Gastrocnemius medialis (tissue), 4 donors: ENCODE results near the gene TRPV6. TPM values are rescaled to one million over a fixed set of nuclear protein-coding genes. Genes with fewer than 3 reads are reported as not detected.

Source experiments
- ATAC-seq, 2 donors: fragments of 150-250 bp; one replicate each; pipeline ENCODE4 v1.9.1; 2016
- DNase-seq, 2 donors: peaks; one replicate each; pipeline ENCODE4 v3.0.0-alpha.2; 2019
- H3K27ac ChIP-seq, 4 donors: fragments of 200-600 bp; sonication (generic); 1 replicate in 1 of 4; 2 replicates in 3 of 4; pipeline ENCODE4 v1.5.1; 2016 to 2018; ENCODE audit warnings: mild to moderate bottlenecking in 2 of 4, moderate library complexity in 1 of 4
- H3K27me3 ChIP-seq, 3 donors: fragments of 200-600 bp; sonication (generic) in 2 of 3; 1 replicate in 1 of 3; 2 replicates in 2 of 3; pipeline versions ENCODE4 v1.5.1 to v1.6.0; 2016 to 2019; ENCODE audit warnings: mild to moderate bottlenecking in 1 of 3, moderate library complexity in 1 of 3
- H3K36me3 ChIP-seq, 2 donors: fragments of 200-600 bp; sonication (generic) in 1 of 2; one replicate each; pipeline ENCODE4 v1.5.1; 2017 to 2018
- H3K4me1 ChIP-seq, 2 donors: fragments of 200-600 bp; sonication (generic) in 1 of 2; one replicate each; pipeline ENCODE4 v1.5.1; 2016 to 2017; ENCODE audit warnings: mild to moderate bottlenecking in 2 of 2
- H3K4me3 ChIP-seq, 4 donors: fragments of 200-600 bp; sonication (generic) in 3 of 4; 1 replicate in 1 of 4; 2 replicates in 3 of 4; pipeline ENCODE4 v1.5.1; 2016 to 2019; ENCODE audit warnings: mild to moderate bottlenecking in 2 of 4
- H3K9me3 ChIP-seq, 3 donors: fragments of 200-600 bp; sonication (generic) in 2 of 3; 1 replicate in 1 of 3; 2 replicates in 2 of 3; pipeline ENCODE4 v1.5.1; 2016 to 2019
- CTCF ChIP-seq, 5 experiments: fragments of 450-650 bp in 3 of 5; fragments of 200-600 bp in 2 of 5; sonication (generic) in 2 of 5; IDR thresholded peaks in 4 of 5; conservative IDR thresholded peaks in 1 of 5; 1 replicate in 4 of 5; 2 replicates in 1 of 5; pipeline ENCODE4 v1.5.1; 2016 to 2019; ENCODE audit warnings: antibody characterized with exemption in 5 of 5, mild to moderate bottlenecking in 3 of 5, moderate library complexity in 3 of 5
- POLR2A ChIP-seq, 2 donors: fragments of 450-650 bp; IDR thresholded peaks; one replicate each; pipeline ENCODE4 v1.6.1; 2017; ENCODE audit warnings: antibody characterized with exemption in 2 of 2, mild to moderate bottlenecking in 2 of 2, moderate library complexity in 2 of 2
- in situ Hi-C, 4 donors: fragments of 200-750 bp; cut with MboI; loops; one replicate each; pipeline versions ENCODE4 v1.15.0 to v1.8.0; 2017; ENCODE audit warnings: low sequenced_read_pairs in 4 of 4
- intact Hi-C: fragments of 100-400 bp; cut with DNase I; formaldehyde crosslinking; loops from one replicate; pipeline ENCODE4 v1.15.1; 2023; ENCODE audit warnings: low total_unique reads
- total RNA-seq, 4 donors: library from RNA; depleted of rRNA; stranded (reverse); fragments of >200 nt; gene quantifications; one replicate each; pipeline versions ENCODE4 v1.1.0 to v1.2.3, GENCODE V29; 2016

Gene TRPV6
- total RNA-seq, 4 donors from 2014 or later, result not detected

GRCh38 chr7:142910031-142910433 is 24.5 kb upstream of the TRPV6 start:
- H3K27ac ChIP-seq, result no peak overlapping the region
- H3K27me3 ChIP-seq, result no peaks in the 10 kb centered on the region
- no peaks in the 10 kb centered on the region for H3K36me3 ChIP-seq
- no peaks in the 10 kb centered on the region for H3K4me1 ChIP-seq
- ATAC-seq (no peak), DNase-seq (no peak)
- in situ Hi-C loops (no loop called here), intact Hi-C loops (no loop called here)
- H3K9me3 ChIP-seq, result no peaks in the 10 kb centered on the region
- no peak overlapping the region for H3K4me3 ChIP-seq
- TF ChIP-seq CTCF (IDR thresholded peaks at IDR 0.05 in 4 of 5, conservative IDR thresholded peaks at IDR 0.05 in 1 of 5) (no peak), POLR2A (IDR thresholded peaks at IDR 0.05) (no peak)

GRCh38 chr7:142908921-142909890 is 23.7 kb upstream of the TRPV6 start:
- intact Hi-C loops (no loop called here), in situ Hi-C loops (no loop called here)
- Histone ChIP-seq H3K27ac (no peak overlapping the region), H3K9me3 (no peaks in the 10 kb centered on the region), H3K4me1 (no peaks in the 10 kb centered on the region), H3K4me3 (no peak overlapping the region), H3K27me3 (no peaks in the 10 kb centered on the region), H3K36me3 (no peaks in the 10 kb centered on the region)
- no peak for DNase-seq
- TF ChIP-seq POLR2A (IDR thresholded peaks at IDR 0.05), result no peak
- TF ChIP-seq CTCF (IDR thresholded peaks at IDR 0.05 in 4 of 5, conservative IDR thresholded peaks at IDR 0.05 in 1 of 5), result no peak
- no peak for ATAC-seq

GRCh38 chr7:142908290-142908689 is 22.7 kb upstream of the TRPV6 start:
- in situ Hi-C loops, result no loop called here
- H3K27me3 ChIP-seq, result no peaks in the 10 kb centered on the region
- TF ChIP-seq POLR2A (IDR thresholded peaks at IDR 0.05) (no peak), CTCF (IDR thresholded peaks at IDR 0.05 in 4 of 5, conservative IDR thresholded peaks at IDR 0.05 in 1 of 5) (no peak)
- no peaks in the 10 kb centered on the region for H3K36me3 ChIP-seq
- no peak overlapping the region for H3K4me3 ChIP-seq
- no peak overlapping the region for H3K27ac ChIP-seq
- no peak for ATAC-seq
- no peak for DNase-seq
- intact Hi-C loops, result no loop called here
- H3K9me3 ChIP-seq, result no peaks in the 10 kb centered on the region
- no peaks in the 10 kb centered on the region for H3K4me1 ChIP-seq

- H3K4me3 ChIP-seq, result no peak overlapping the region
- intact Hi-C loops, result no loop called here
- H3K4me1 ChIP-seq, result no peaks in the 10 kb centered on the region
- TF ChIP-seq CTCF (IDR thresholded peaks at IDR 0.05 in 4 of 5, conservative IDR thresholded peaks at IDR 0.05 in 1 of 5) (no peak), POLR2A (IDR thresholded peaks at IDR 0.05) (no peak)
- no peak for ATAC-seq
- no peak for DNase-seq
- in situ Hi-C loops, result no loop called here
- H3K27me3 ChIP-seq, result no peaks in the 10 kb centered on the region
- no peak overlapping the region for H3K27ac ChIP-seq
- H3K9me3 ChIP-seq, result no peaks in the 10 kb centered on the region
- H3K36me3 ChIP-seq, result no peaks in the 10 kb centered on the region
Observed at GRCh38 chr7:142906643-142907042, 21.1 kb upstream of the TRPV6 start.
